Trophoblast cell (in vitro differentiated cells and primary cell): Measurements from ENCODE around the gene PTPRU.

Source experiments
- DNase-seq, 2 donors: peaks; one replicate each; pipeline ENCODE4 v3.0.0-alpha.2; 2016
- H2AFZ ChIP-seq: 2 replicates; pipeline ENCODE4 v1.6.1; 2013; ENCODE audit warnings: low read length, moderate library complexity, mild to moderate bottlenecking; ENCODE audit not compliant: insufficient read depth, poor library complexity
- H2AK5ac ChIP-seq: 2 replicates; pipeline ENCODE4 v1.6.1; 2013; ENCODE audit warnings: mild to moderate bottlenecking, low read length
- H2BK120ac ChIP-seq: 2 replicates; pipeline ENCODE4 v1.6.1; 2013; ENCODE audit warnings: low read length, mild to moderate bottlenecking, moderate library complexity; ENCODE audit not compliant: insufficient read depth, poor library complexity
- H2BK12ac ChIP-seq: 2 replicates; pipeline ENCODE4 v1.6.1; 2013; ENCODE audit warnings: mild to moderate bottlenecking, low read length, moderate library complexity
- H2BK5ac ChIP-seq: 2 replicates; pipeline ENCODE4 v1.6.1; 2013; ENCODE audit warnings: low read length, low read depth, moderate library complexity, mild to moderate bottlenecking; ENCODE audit not compliant: poor library complexity
- H3K14ac ChIP-seq: 2 replicates; pipeline ENCODE4 v1.6.1; 2013; ENCODE audit warnings: mild to moderate bottlenecking, low read length
- H3K18ac ChIP-seq: 2 replicates; pipeline ENCODE4 v1.6.1; 2013; ENCODE audit warnings: mild to moderate bottlenecking, low read length
- H3K23ac ChIP-seq: 2 replicates; pipeline ENCODE4 v1.6.1; 2013; ENCODE audit warnings: low read length
- H3K27ac ChIP-seq: 2 replicates; pipeline ENCODE4 v1.5.1; 2013; ENCODE audit warnings: low read depth, mild to moderate bottlenecking, inconsistent platforms, low read length, moderate library complexity
- H3K27me3 ChIP-seq: 2 replicates; pipeline ENCODE4 v1.6.1; 2013; ENCODE audit warnings: inconsistent platforms, mild to moderate bottlenecking, low read length, moderate library complexity; ENCODE audit not compliant: insufficient read depth
- H3K36me3 ChIP-seq, 2 experiments: 1 replicate in 1 of 2; 2 replicates in 1 of 2; pipeline ENCODE4 v1.6.1; 2013; ENCODE audit warnings: low read length in 2 of 2, mild to moderate bottlenecking in 2 of 2, moderate library complexity in 1 of 2; ENCODE audit not compliant: insufficient read depth in 2 of 2, control insufficient read depth in 1 of 2
- H3K4ac ChIP-seq: 2 replicates; pipeline ENCODE4 v1.6.1; 2013; ENCODE audit warnings: low read depth, mild to moderate bottlenecking, low read length, moderate library complexity
- H3K4me1 ChIP-seq, 2 experiments: 1 replicate in 1 of 2; 2 replicates in 1 of 2; pipeline ENCODE4 v1.6.1; 2013; ENCODE audit warnings: low read length in 2 of 2, mild to moderate bottlenecking in 2 of 2, moderate library complexity in 1 of 2; ENCODE audit not compliant: insufficient read depth in 2 of 2, control insufficient read depth in 1 of 2
- H3K4me2 ChIP-seq: 2 replicates; pipeline ENCODE4 v1.6.1; 2013; ENCODE audit warnings: inconsistent platforms, mild to moderate bottlenecking, low read length, moderate library complexity
- H3K4me3 ChIP-seq: 2 replicates; pipeline ENCODE4 v1.5.1; 2013; ENCODE audit warnings: mild to moderate bottlenecking, low read depth, low read length, inconsistent platforms
- H3K79me1 ChIP-seq: one replicate; pipeline ENCODE4 v1.6.1; 2013; ENCODE audit warnings: low read length
- H3K79me2 ChIP-seq: 2 replicates; pipeline ENCODE4 v1.6.1; 2013; ENCODE audit warnings: low read length, mild to moderate bottlenecking; ENCODE audit not compliant: control insufficient read depth, insufficient read depth, poor library complexity
- H3K9ac ChIP-seq: 2 replicates; pipeline ENCODE4 v1.6.1; 2013; ENCODE audit warnings: mild to moderate bottlenecking, low read length
- H3K9me3 ChIP-seq: 2 replicates; pipeline ENCODE4 v1.6.1; 2013; ENCODE audit warnings: low read depth, mild to moderate bottlenecking, control low read depth, inconsistent platforms, low read length; ENCODE audit not compliant: insufficient read depth
- H4K12ac ChIP-seq: 2 replicates; pipeline ENCODE4 v1.6.1; 2013; ENCODE audit warnings: low read depth, mild to moderate bottlenecking, low read length, moderate library complexity
- H4K8ac ChIP-seq: 2 replicates; pipeline ENCODE4 v1.6.1; 2013; ENCODE audit warnings: low read depth, mild to moderate bottlenecking, low read length, moderate library complexity
- H4K91ac ChIP-seq: one replicate; pipeline ENCODE4 v1.6.1; 2013; ENCODE audit warnings: low read depth, mild to moderate bottlenecking, low read length, moderate library complexity
- WGBS: extraction: QIAGEN DNeasy Blood & Tissue Kit; methylation state at CpG from one replicate; pipeline ENCODE4 v1.1.7; 2013; ENCODE audit warnings: missing lambda C conversion rate; ENCODE audit not compliant: insufficient read length, insufficient coverage; ENCODE audit errors: extremely low coverage; 5-methylcytosine and 5-hydroxymethylcytosine counted together

Gene PTPRU

GRCh38 chr1:29256394-29256793, 20.1 kb downstream of the PTPRU start:
- Histone ChIP-seq H2BK120ac (no peak overlapping the region), H3K4me2 (no peak overlapping the region), H3K14ac (no peak overlapping the region), H4K91ac (no peak overlapping the region), H3K27me3 (no peaks in the 10 kb centered on the region), H3K79me1 (peaks cover 18% of the 10 kb centered on the region), H3K4me1 (peaks cover 31 to 36% of the 10 kb centered on the region in 2 experiments), H3K9ac (no peak overlapping the region), H3K36me3 (peaks cover 3 to 4% of the 10 kb centered on the region in 2 experiments), H2AK5ac (no peak overlapping the region), H3K23ac (no peak overlapping the region), H4K8ac (no peak overlapping the region), H2AFZ (no peak overlapping the region), H3K79me2 (peaks cover 6% of the 10 kb centered on the region), H2BK12ac (no peak overlapping the region), H3K18ac (no peak overlapping the region), H3K4ac (no peak overlapping the region), H4K12ac (no peak overlapping the region), H3K27ac (no peak overlapping the region), H3K9me3 (peaks cover 6% of the 10 kb centered on the region), H2BK5ac (no peak overlapping the region), H3K4me3 (no peak overlapping the region)
- WGBS = no CpG with 5 or more reads among the region's 5 CpGs
- DNase-seq = no peak

- Histone ChIP-seq H3K4me3 (no peak overlapping the region), H2AK5ac (peak overlapping the region; percentile 36), H2BK12ac (peak overlapping the region; percentile 79), H3K27ac (no peak overlapping the region), H3K79me2 (peaks cover 3% of the 10 kb centered on the region), H2BK5ac (peak overlapping the region; percentile 22), H3K9me3 (peaks cover 6% of the 10 kb centered on the region), H3K14ac (peak overlapping the region; percentile 45), H4K12ac (peak overlapping the region; percentile 14), H4K8ac (no peak overlapping the region), H2BK120ac (peak overlapping the region; percentile 49), H3K27me3 (no peaks in the 10 kb centered on the region), H3K23ac (no peak overlapping the region), H2AFZ (no peak overlapping the region), H3K18ac (no peak overlapping the region), H3K4ac (peak overlapping the region; percentile 7), H3K4me2 (no peak overlapping the region), H3K36me3 (peaks cover 3 to 4% of the 10 kb centered on the region in 2 experiments), H3K79me1 (peaks cover 13% of the 10 kb centered on the region), H3K4me1 (peaks cover 26 to 30% of the 10 kb centered on the region in 2 experiments), H3K9ac (no peak overlapping the region), H4K91ac (peak overlapping the region; percentile 41)
- no peak for DNase-seq
- WGBS = no CpG with 5 or more reads among the region's 11 CpGs
Measured at GRCh38 chr1:29256979-29257804, 20.9 kb downstream of the PTPRU start.

GRCh38 chr1:29258189-29258975, 22.1 kb downstream of the PTPRU start:
- H3K14ac ChIP-seq = no peak overlapping the region
- no peak overlapping the region for H3K27ac ChIP-seq
- peaks cover 3 to 4% of the 10 kb centered on the region in 2 experiments for H3K36me3 ChIP-seq
- H3K4me1 ChIP-seq = peaks cover 26 to 30% of the 10 kb centered on the region in 2 experiments
- no peak overlapping the region for H2BK12ac ChIP-seq
- peaks cover 13% of the 10 kb centered on the region for H3K79me1 ChIP-seq
- H2BK5ac ChIP-seq = no peak overlapping the region
- no peak overlapping the region for H3K4me2 ChIP-seq
- no peak overlapping the region for H3K23ac ChIP-seq
- H3K18ac ChIP-seq = no peak overlapping the region
- H4K12ac ChIP-seq = no peak overlapping the region
- H4K91ac ChIP-seq = no peak overlapping the region
- H3K4ac ChIP-seq = no peak overlapping the region
- no peak overlapping the region for H2AFZ ChIP-seq
- peaks cover 3% of the 10 kb centered on the region for H3K79me2 ChIP-seq
- peaks cover 6% of the 10 kb centered on the region for H3K9me3 ChIP-seq
- no peak for DNase-seq
- H3K9ac ChIP-seq = no peak overlapping the region
- peak overlapping the region; percentile 31 for H2AK5ac ChIP-seq
- WGBS = no CpG with 5 or more reads among the region's 16 CpGs
- H4K8ac ChIP-seq = no peak overlapping the region
- no peaks in the 10 kb centered on the region for H3K27me3 ChIP-seq
- H2BK120ac ChIP-seq = no peak overlapping the region
- no peak overlapping the region for H3K4me3 ChIP-seq

GRCh38 chr1:29258976-29259801, 22.9 kb downstream of the PTPRU start:
- peak overlapping the region; percentile 49 for H2AK5ac ChIP-seq
- H3K27ac ChIP-seq = peak overlapping the region; percentile 20
- peak overlapping the region; percentile 88 for H4K8ac ChIP-seq
- peaks cover 3% of the 10 kb centered on the region for H3K79me2 ChIP-seq
- peak overlapping the region; percentile 51 for H2BK12ac ChIP-seq
- H3K9me3 ChIP-seq = peaks cover 6% of the 10 kb centered on the region
- peak overlapping the region; percentile 99 for H3K4me2 ChIP-seq
- peak overlapping the region; percentile 57 for H3K9ac ChIP-seq
- peak overlapping the region; percentile 85 for H3K14ac ChIP-seq
- H3K4me1 ChIP-seq = peaks cover 26 to 30% of the 10 kb centered on the region in 2 experiments
- H3K27me3 ChIP-seq = no peaks in the 10 kb centered on the region
- WGBS = no CpG with 5 or more reads among the region's 38 CpGs
- peak overlapping the region; percentile 67 for H2BK5ac ChIP-seq
- H3K4me3 ChIP-seq = peak overlapping the region; percentile 82
- H4K12ac ChIP-seq = no peak overlapping the region
- peak overlapping the region; percentile 57 for H2AFZ ChIP-seq
- peak overlapping the region; percentile 52 for H3K4ac ChIP-seq
- peaks cover 3 to 4% of the 10 kb centered on the region in 2 experiments for H3K36me3 ChIP-seq
- peak in 1 of 2 donors; percentile 12 for DNase-seq
- H4K91ac ChIP-seq = peak overlapping the region; percentile 88
- H3K23ac ChIP-seq = no peak overlapping the region
- H3K79me1 ChIP-seq = peaks cover 13% of the 10 kb centered on the region
- peak overlapping the region; percentile 89 for H3K18ac ChIP-seq
- peak overlapping the region; percentile 74 for H2BK120ac ChIP-seq
